Smooth muscle cell (in vitro differentiated cells): ENCODE data around the gene AHNAK. TPM values are rescaled to one million over a fixed set of nuclear protein-coding genes. Genes with fewer than 3 reads are reported as not detected.
A peak's percentile ranks its signal among the peaks of the same experiment; 100 is the strongest.

Experiments used
- DNase-seq: peaks from one replicate; lab custom pipeline; 2025; ENCODE audit not compliant: unreplicated experiment; lab: John Stamatoyannopoulos, UW
- H2AFZ ChIP-seq: fragments of 200-600 bp; sonication (generic); 2 replicates; pipeline ENCODE4 v1.6.0; 2016; ENCODE audit warnings: antibody characterized with exemption, low read depth, mild to moderate bottlenecking
- H3F3A ChIP-seq: fragments of 200-600 bp; sonication (generic); 2 replicates; pipeline ENCODE4 v1.6.0; 2017; ENCODE audit warnings: antibody characterized with exemption, low read depth
- H3K27ac ChIP-seq: fragments of 200-600 bp; sonication (generic); 2 replicates; pipeline ENCODE4 v1.5.1; 2016; ENCODE audit warnings: low read depth, mild to moderate bottlenecking
- H3K27me3 ChIP-seq: fragments of 200-600 bp; sonication (generic); 2 replicates; pipeline ENCODE4 v1.6.1; 2016; ENCODE audit warnings: low read depth, mild to moderate bottlenecking
- H3K36me3 ChIP-seq: fragments of 200-600 bp; sonication (generic); 2 replicates; pipeline ENCODE4 v1.5.1; 2016; ENCODE audit warnings: low read depth
- H3K4me1 ChIP-seq: fragments of 200-600 bp; sonication (generic); 2 replicates; pipeline ENCODE4 v1.5.1; 2016; ENCODE audit warnings: low read depth
- H3K4me2 ChIP-seq: fragments of 200-600 bp; sonication (generic); 2 replicates; pipeline ENCODE4 v1.6.0; 2016; ENCODE audit warnings: mild to moderate bottlenecking
- H3K4me3 ChIP-seq: fragments of 200-600 bp; sonication (generic); 2 replicates; pipeline ENCODE4 v1.5.1; 2016; ENCODE audit warnings: mild to moderate bottlenecking
- H3K79me2 ChIP-seq: fragments of 200-600 bp; sonication (generic); 2 replicates; pipeline ENCODE4 v1.6.0; 2016; ENCODE audit warnings: low read depth, mild to moderate bottlenecking
- H3K9ac ChIP-seq: fragments of 200-600 bp; sonication (generic); 2 replicates; pipeline ENCODE4 v1.6.0; 2016; ENCODE audit warnings: low read depth
- H3K9me3 ChIP-seq: fragments of 200-600 bp; sonication (generic); replicated peaks from 2 replicates; pipeline ENCODE4 v1.5.1; 2016; ENCODE audit warnings: low read depth
- H4K20me1 ChIP-seq: fragments of 200-600 bp; sonication (generic); 2 replicates; pipeline ENCODE4 v1.6.0; 2016; ENCODE audit warnings: low read depth
- WGBS: methylation state at CpG from one replicate; pipeline ENCODE4 v1.1.7; 2016; ENCODE audit warnings: low lambda C conversion rate; 5-methylcytosine and 5-hydroxymethylcytosine counted together
- polyA plus RNA-seq: library from polyadenylated mRNA; unstranded; fragments of >200 nt; fragmentation: Nextera tagmentation; extraction: Ambion mirVana; gene quantifications from 2 replicates; pipeline ENCODE4 v1.2.1, GENCODE V29; 2016
- total RNA-seq: library from RNA; depleted of rRNA; stranded (reverse); fragments of >200 nt; gene quantifications from 2 replicates; pipeline ENCODE4 v1.2.3, GENCODE V29; 2014
- TF ChIP-seq, protein P1 (sequence below): fragments of 200-600 bp; sonication (generic); IDR thresholded peaks from 2 replicates; pipeline ENCODE4 v1.5.1; 2017; ENCODE audit warnings: borderline replicate concordance, mild to moderate bottlenecking, antibody characterized with exemption; ENCODE audit not compliant: insufficient read depth, poor library complexity, severe bottlenecking

AHNAK gene
- total and polyA plus RNA-seq, 2 experiments from 2014 or later = 27.2 to 229 TPM

DNA sequence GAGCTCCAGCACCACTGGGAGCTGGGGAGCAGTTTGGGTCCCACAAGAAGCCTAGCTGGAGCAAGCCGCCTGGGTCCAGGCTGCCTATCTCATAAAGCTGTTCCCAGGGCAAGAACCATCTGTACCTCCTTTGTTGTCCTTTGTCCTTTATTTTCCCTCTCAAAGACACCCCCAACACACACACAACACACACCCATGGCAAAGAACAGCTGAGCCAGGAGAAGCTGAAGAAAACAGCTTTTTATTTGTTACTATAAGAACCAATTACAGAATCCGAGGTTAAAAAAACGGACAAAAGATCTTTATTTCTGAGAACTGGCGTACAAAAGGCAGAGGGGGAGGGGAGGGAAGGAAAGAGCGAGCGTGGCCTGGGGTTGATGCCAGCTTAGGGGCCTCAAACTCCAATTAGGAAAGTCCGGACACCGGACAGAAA, 46.4 kb upstream of the AHNAK start:
- no peak overlapping the region for H3K9ac ChIP-seq
- no peak for DNase-seq

DNA sequence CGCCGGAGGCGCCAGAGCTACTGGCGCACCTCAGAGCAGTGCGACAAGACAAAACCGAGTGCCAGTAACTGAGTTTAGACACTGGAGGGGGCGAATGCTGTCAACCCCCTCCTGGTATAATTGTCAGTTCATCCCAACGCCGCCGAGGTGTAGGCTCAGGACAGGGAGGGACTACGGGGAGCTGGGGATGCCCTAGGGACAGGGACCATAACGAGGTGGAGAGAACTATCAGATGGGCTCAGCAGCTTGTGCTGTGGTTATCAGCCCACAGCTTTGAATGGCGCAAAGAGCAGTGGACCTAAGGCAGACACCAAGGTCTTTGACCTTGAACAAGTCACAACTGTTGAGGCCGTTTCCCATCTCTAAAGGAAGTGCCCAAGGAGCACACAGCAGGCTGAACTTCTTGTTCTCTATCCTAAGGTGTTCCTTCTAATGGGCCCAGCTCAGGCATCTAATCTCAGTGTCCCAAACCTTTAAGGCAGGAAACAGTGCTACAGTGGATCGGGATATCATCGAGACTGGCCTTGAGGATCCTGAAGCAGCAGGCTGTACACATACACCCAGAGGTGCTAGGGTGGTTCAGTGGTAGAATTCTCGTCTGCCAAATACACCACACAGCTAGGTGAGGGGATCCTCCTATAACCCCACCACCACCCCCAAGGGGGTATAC, 45.7 kb upstream of the AHNAK start:
- Histone ChIP-seq H3K9me3 (no peaks in the 10 kb centered on the region), H3K9ac (peak overlapping the region; percentile 22), H3K4me1 (no peaks in the 10 kb centered on the region), H3K4me3 (peak overlapping the region; percentile 84), H3K36me3 (no peaks in the 10 kb centered on the region), H3K4me2 (peak overlapping the region; percentile 85), H3F3A (peaks cover 14% of the 10 kb centered on the region), H4K20me1 (no peaks in the 10 kb centered on the region), H3K27ac (peak overlapping the region; percentile 90), H3K27me3 (no peaks in the 10 kb centered on the region), H2AFZ (peak overlapping the region; percentile 6), H3K79me2 (peaks cover 18% of the 10 kb centered on the region)
- DNase-seq = no peak
- WGBS = 20% methylated on average over 17 of the region's 17 CpGs
- TF ChIP-seq, protein P1, sequence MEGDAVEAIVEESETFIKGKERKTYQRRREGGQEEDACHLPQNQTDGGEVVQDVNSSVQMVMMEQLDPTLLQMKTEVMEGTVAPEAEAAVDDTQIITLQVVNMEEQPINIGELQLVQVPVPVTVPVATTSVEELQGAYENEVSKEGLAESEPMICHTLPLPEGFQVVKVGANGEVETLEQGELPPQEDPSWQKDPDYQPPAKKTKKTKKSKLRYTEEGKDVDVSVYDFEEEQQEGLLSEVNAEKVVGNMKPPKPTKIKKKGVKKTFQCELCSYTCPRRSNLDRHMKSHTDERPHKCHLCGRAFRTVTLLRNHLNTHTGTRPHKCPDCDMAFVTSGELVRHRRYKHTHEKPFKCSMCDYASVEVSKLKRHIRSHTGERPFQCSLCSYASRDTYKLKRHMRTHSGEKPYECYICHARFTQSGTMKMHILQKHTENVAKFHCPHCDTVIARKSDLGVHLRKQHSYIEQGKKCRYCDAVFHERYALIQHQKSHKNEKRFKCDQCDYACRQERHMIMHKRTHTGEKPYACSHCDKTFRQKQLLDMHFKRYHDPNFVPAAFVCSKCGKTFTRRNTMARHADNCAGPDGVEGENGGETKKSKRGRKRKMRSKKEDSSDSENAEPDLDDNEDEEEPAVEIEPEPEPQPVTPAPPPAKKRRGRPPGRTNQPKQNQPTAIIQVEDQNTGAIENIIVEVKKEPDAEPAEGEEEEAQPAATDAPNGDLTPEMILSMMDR = no peak

More for the DNA sequence above, 46.4 kb upstream of the AHNAK start:
- Histone ChIP-seq H3K27ac (peak overlapping the region; percentile 90), H3K27me3 (no peaks in the 10 kb centered on the region), H2AFZ (no peak overlapping the region), H3K4me1 (no peaks in the 10 kb centered on the region), H3F3A (peaks cover 14% of the 10 kb centered on the region), H3K4me2 (no peak overlapping the region), H3K9me3 (no peaks in the 10 kb centered on the region), H3K79me2 (peaks cover 15% of the 10 kb centered on the region), H4K20me1 (peaks cover 4% of the 10 kb centered on the region), H3K36me3 (no peaks in the 10 kb centered on the region), H3K4me3 (no peak overlapping the region)
- 88% methylated on average over 6 of the region's 8 CpGs for WGBS
- TF ChIP-seq, protein P1 = no peak

GRCh38 chr11:62591448-62592145, 45.0 kb upstream of the AHNAK start, which contains the start of gene TUT1:
Gene TUT1 (minus strand): TSS chr11:62591523. CDS start chr11:62591485, 38 bp downstream.
- peak; percentile 77 for DNase-seq
- Histone ChIP-seq H3F3A (peaks cover 14% of the 10 kb centered on the region), H3K36me3 (no peaks in the 10 kb centered on the region), H3K4me2 (peak within 1 kb of the TSS; percentile 91), H3K9me3 (no peaks in the 10 kb centered on the region), H3K4me3 (peak within 1 kb of the TSS; percentile 84), H4K20me1 (no peaks in the 10 kb centered on the region), H3K27ac (peak within 1 kb of the TSS; percentile 90), H3K79me2 (peaks cover 18% of the 10 kb centered on the region), H2AFZ (peak within 1 kb of the TSS; percentile 80), H3K27me3 (no peaks in the 10 kb centered on the region), H3K4me1 (no peaks in the 10 kb centered on the region), H3K9ac (peak within 1 kb of the TSS; percentile 92)
- under 1% methylated on average over 58 of the region's 58 CpGs for WGBS
- TF ChIP-seq, protein P1 = no peak
